GM10266 (cell line): Measurements from ENCODE around the gene PHLDA1.

ENCODE experiments used
- DNase-seq: peaks from one replicate; pipeline ENCODE4 v3.0.0; 2012; ENCODE audit errors: extremely low spot score
- CTCF ChIP-seq: IDR thresholded peaks from 2 replicates; pipeline ENCODE4 v1.5.1; 2012; ENCODE audit warnings: mild to moderate bottlenecking, low read depth; ENCODE audit not compliant: control insufficient read depth, insufficient read depth; ENCODE audit errors: missing control alignments

The PHLDA1 gene

GRCh38 chr12:76024942-76025600 lies 6.5 kb downstream of the PHLDA1 start:
- no peak for TF ChIP-seq CTCF
- no peak for DNase-seq

GRCh38 chr12:76024102-76024781 lies 7.3 kb downstream of the PHLDA1 start:
- TF ChIP-seq CTCF = no peak
- DNase-seq = no peak

- TF ChIP-seq CTCF = no peak
- DNase-seq = no peak
These were observed 8.4 kb downstream of the PHLDA1 start for GRCh38 chr12:76023069-76023690.

- no peak for TF ChIP-seq CTCF
- DNase-seq = no peak
These were observed 9.1 kb downstream of the PHLDA1 start for GRCh38 chr12:76022506-76022905.

- TF ChIP-seq CTCF = no peak
- no peak for DNase-seq
These were observed 10.6 kb downstream of the PHLDA1 start for GRCh38 chr12:76020731-76021672.

GRCh38 chr12:76020281-76020680 lies 11.3 kb downstream of the PHLDA1 start:
- no peak for TF ChIP-seq CTCF
- DNase-seq = no peak
